Measurements from ENCODE around the gene CCT7. TPM values are rescaled to one million over a fixed set of nuclear protein-coding genes. Genes with fewer than 3 reads are reported as not detected.

The CCT7 gene
- polyA plus RNA-seq, 3 donors from 2014 or later: 240 to 379 (median 277) TPM

Other genes with a start within 250 kb of the CCT7 start
- gene SFXN5, start 162.6 kb upstream of the CCT7 start, polyA plus RNA-seq: 1 to 10 TPM; 2.4 to 4.5 (median 3.3) TPM
- 1 to 10 TPM; 3.7 to 6.6 (median 5.0) TPM for gene RAB11FIP5, start 121.4 kb upstream of the CCT7 start, polyA plus RNA-seq
- not detected for gene NOTO, start 31.7 kb upstream of the CCT7 start, polyA plus RNA-seq
- gene SMYD5, start 20.1 kb upstream of the CCT7 start, polyA plus RNA-seq: 10 to 100 TPM in 2 of 3 donors, 1 to 10 TPM in 1; 7.0 to 19.1 (median 10.2) TPM
- gene PRADC1, start 1.1 kb upstream of the CCT7 start, polyA plus RNA-seq: 10 to 100 TPM; 34.1 to 70.2 (median 62.6) TPM
- gene FBXO41, start 50.2 kb downstream of the CCT7 start, polyA plus RNA-seq: 1 to 10 TPM in 1 of 3 donors, under 1 TPM in 1, not detected in 1; 0.40 to 1.2 TPM
- gene EGR4, start 59.2 kb downstream of the CCT7 start, polyA plus RNA-seq: not detected
- gene ALMS1, start 151.5 kb downstream of the CCT7 start, polyA plus RNA-seq: 1 to 10 TPM; 1.5 to 6.4 (median 3.0) TPM